ENCODE measurements around the gene CDH24.

DNA sequence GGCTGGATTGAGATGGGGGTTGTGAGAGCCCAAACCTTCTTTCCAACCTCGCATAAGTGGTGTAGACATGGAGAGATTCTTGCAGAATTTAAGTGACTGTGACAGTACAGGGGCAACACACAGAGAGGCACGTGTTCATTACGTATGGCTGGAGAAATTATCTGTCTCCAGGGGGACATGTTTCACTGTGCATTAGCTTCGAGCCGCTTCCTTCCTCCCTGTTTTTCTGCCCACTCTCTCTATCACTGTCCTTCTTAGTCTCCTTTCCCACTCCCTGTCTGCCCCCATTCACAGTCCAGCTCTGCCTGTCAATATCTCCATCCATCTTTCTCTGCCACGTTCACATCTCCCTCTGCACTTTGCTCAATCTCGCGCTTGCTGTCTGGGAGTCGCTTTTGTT, 35.9 kb downstream of the CDH24 start:
- TF ChIP-seq, protein P1, sequence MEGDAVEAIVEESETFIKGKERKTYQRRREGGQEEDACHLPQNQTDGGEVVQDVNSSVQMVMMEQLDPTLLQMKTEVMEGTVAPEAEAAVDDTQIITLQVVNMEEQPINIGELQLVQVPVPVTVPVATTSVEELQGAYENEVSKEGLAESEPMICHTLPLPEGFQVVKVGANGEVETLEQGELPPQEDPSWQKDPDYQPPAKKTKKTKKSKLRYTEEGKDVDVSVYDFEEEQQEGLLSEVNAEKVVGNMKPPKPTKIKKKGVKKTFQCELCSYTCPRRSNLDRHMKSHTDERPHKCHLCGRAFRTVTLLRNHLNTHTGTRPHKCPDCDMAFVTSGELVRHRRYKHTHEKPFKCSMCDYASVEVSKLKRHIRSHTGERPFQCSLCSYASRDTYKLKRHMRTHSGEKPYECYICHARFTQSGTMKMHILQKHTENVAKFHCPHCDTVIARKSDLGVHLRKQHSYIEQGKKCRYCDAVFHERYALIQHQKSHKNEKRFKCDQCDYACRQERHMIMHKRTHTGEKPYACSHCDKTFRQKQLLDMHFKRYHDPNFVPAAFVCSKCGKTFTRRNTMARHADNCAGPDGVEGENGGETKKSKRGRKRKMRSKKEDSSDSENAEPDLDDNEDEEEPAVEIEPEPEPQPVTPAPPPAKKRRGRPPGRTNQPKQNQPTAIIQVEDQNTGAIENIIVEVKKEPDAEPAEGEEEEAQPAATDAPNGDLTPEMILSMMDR (IDR thresholded peaks at IDR 0.05) = no peak
- no peak for TF ChIP-seq POLR2A (IDR thresholded peaks at IDR 0.05)

Data from right lobe of liver (tissue), 4 donors.